Measurements from ENCODE around the gene TCEANC2.
"Not testable (repeated sequence)": the region's sequence is repeated elsewhere in the genome, so short reads cannot be mapped to it uniquely, and the experiment has no call there.

The TCEANC2 gene

GRCh38 chr1:54103414-54103813, 50.0 kb downstream of the TCEANC2 start:
- Histone ChIP-seq H3K36me3 (ENCODE audit: insufficient read depth, insufficient read length, low read length) (peaks cover 6% of the 10 kb centered on the region), H3K27me3 (ENCODE audit: insufficient read depth, insufficient read length) (no peaks in the 10 kb centered on the region), H3K9me3 (ENCODE audit: insufficient read depth, low read length) (no peaks in the 10 kb centered on the region), H3K9ac (ENCODE audit: insufficient read length, low read depth) (no peak overlapping the region), H3K4me3 (ENCODE audit: insufficient read length, low read depth) (no peak overlapping the region), H3K4me1 (ENCODE audit: insufficient read depth, insufficient read length) (no peaks in the 10 kb centered on the region)
- TF ChIP-seq SUZ12 (IDR thresholded peaks at IDR 0.05; ENCODE audit: extremely low read depth, insufficient read depth, insufficient read length), result no peak
- no peak for TF ChIP-seq ZNF274 (IDR thresholded peaks at IDR 0.05; ENCODE audit: low read depth, low read length)
- no peak for TF ChIP-seq YY1 (IDR thresholded peaks at IDR 0.05; ENCODE audit: insufficient read depth, insufficient read length)
- DNase-seq (ENCODE audit: low read depth, low spot score), result no peak

GRCh38 chr1:54104613-54105012, 51.2 kb downstream of the TCEANC2 start:
- not testable (repeated sequence) for H3K9me3 ChIP-seq (ENCODE audit: insufficient read depth, low read length); H3K36me3 ChIP-seq (ENCODE audit: insufficient read depth, insufficient read length, low read length); H3K27me3 ChIP-seq (ENCODE audit: insufficient read depth, insufficient read length); H3K4me1 ChIP-seq (ENCODE audit: insufficient read depth, insufficient read length); DNase-seq (ENCODE audit: low read depth, low spot score); H3K4me3 ChIP-seq (ENCODE audit: insufficient read length, low read depth); H3K9ac ChIP-seq (ENCODE audit: insufficient read length, low read depth)

- H3K4me3 ChIP-seq (ENCODE audit: insufficient read length, low read depth), result no peak overlapping the region
- no peak for DNase-seq (ENCODE audit: low read depth, low spot score)
- H3K36me3 ChIP-seq (ENCODE audit: insufficient read depth, insufficient read length, low read length), result peaks cover 6% of the 10 kb centered on the region
- H3K9me3 ChIP-seq (ENCODE audit: insufficient read depth, low read length), result no peaks in the 10 kb centered on the region
- H3K9ac ChIP-seq (ENCODE audit: insufficient read length, low read depth), result no peak overlapping the region
- no peaks in the 10 kb centered on the region for H3K4me1 ChIP-seq (ENCODE audit: insufficient read depth, insufficient read length)
- no peaks in the 10 kb centered on the region for H3K27me3 ChIP-seq (ENCODE audit: insufficient read depth, insufficient read length)
- TF ChIP-seq SUZ12 (IDR thresholded peaks at IDR 0.05; ENCODE audit: extremely low read depth, insufficient read depth, insufficient read length) (no peak), YY1 (IDR thresholded peaks at IDR 0.05; ENCODE audit: insufficient read depth, insufficient read length) (no peak), ZNF274 (IDR thresholded peaks at IDR 0.05; ENCODE audit: low read depth, low read length) (no peak)
These were observed 51.7 kb downstream of the TCEANC2 start for GRCh38 chr1:54105080-54105479.

- H3K36me3 ChIP-seq (ENCODE audit: insufficient read depth, insufficient read length, low read length), result peaks cover 6% of the 10 kb centered on the region
- no peak for DNase-seq (ENCODE audit: low read depth, low spot score)
- no peak overlapping the region for H3K4me3 ChIP-seq (ENCODE audit: insufficient read length, low read depth)
- H3K27me3 ChIP-seq (ENCODE audit: insufficient read depth, insufficient read length), result no peaks in the 10 kb centered on the region
- no peaks in the 10 kb centered on the region for H3K4me1 ChIP-seq (ENCODE audit: insufficient read depth, insufficient read length)
- H3K9me3 ChIP-seq (ENCODE audit: insufficient read depth, low read length), result no peaks in the 10 kb centered on the region
- no peak overlapping the region for H3K9ac ChIP-seq (ENCODE audit: insufficient read length, low read depth)
- no peak for TF ChIP-seq ZNF274 (IDR thresholded peaks at IDR 0.05; ENCODE audit: low read depth, low read length)
- TF ChIP-seq YY1 (IDR thresholded peaks at IDR 0.05; ENCODE audit: insufficient read depth, insufficient read length), result no peak
- no peak for TF ChIP-seq SUZ12 (IDR thresholded peaks at IDR 0.05; ENCODE audit: extremely low read depth, insufficient read depth, insufficient read length)
These were observed 52.4 kb downstream of the TCEANC2 start for GRCh38 chr1:54105736-54106269.

GRCh38 chr1:54107131-54107530, 53.7 kb downstream of the TCEANC2 start:
- Histone ChIP-seq H3K4me1 (ENCODE audit: insufficient read depth, insufficient read length) (no peaks in the 10 kb centered on the region), H3K9ac (ENCODE audit: insufficient read length, low read depth) (no peak overlapping the region), H3K27me3 (ENCODE audit: insufficient read depth, insufficient read length) (no peaks in the 10 kb centered on the region), H3K36me3 (ENCODE audit: insufficient read depth, insufficient read length, low read length) (no peaks in the 10 kb centered on the region), H3K9me3 (ENCODE audit: insufficient read depth, low read length) (no peaks in the 10 kb centered on the region), H3K4me3 (ENCODE audit: insufficient read length, low read depth) (no peak overlapping the region)
- no peak for TF ChIP-seq YY1 (IDR thresholded peaks at IDR 0.05; ENCODE audit: insufficient read depth, insufficient read length)
- TF ChIP-seq SUZ12 (IDR thresholded peaks at IDR 0.05; ENCODE audit: extremely low read depth, insufficient read depth, insufficient read length), result no peak
- no peak for TF ChIP-seq ZNF274 (IDR thresholded peaks at IDR 0.05; ENCODE audit: low read depth, low read length)
- peak; percentile 42 for DNase-seq (ENCODE audit: low read depth, low spot score)

GRCh38 chr1:54108156-54108555, 54.7 kb downstream of the TCEANC2 start:
- DNase-seq (ENCODE audit: low read depth, low spot score), result no peak
- no peaks in the 10 kb centered on the region for H3K4me1 ChIP-seq (ENCODE audit: insufficient read depth, insufficient read length)
- H3K9me3 ChIP-seq (ENCODE audit: insufficient read depth, low read length), result no peaks in the 10 kb centered on the region
- TF ChIP-seq ZNF274 (IDR thresholded peaks at IDR 0.05; ENCODE audit: low read depth, low read length), result no peak
- no peak for TF ChIP-seq YY1 (IDR thresholded peaks at IDR 0.05; ENCODE audit: insufficient read depth, insufficient read length)
- no peak for TF ChIP-seq SUZ12 (IDR thresholded peaks at IDR 0.05; ENCODE audit: extremely low read depth, insufficient read depth, insufficient read length)
- no peak overlapping the region for H3K9ac ChIP-seq (ENCODE audit: insufficient read length, low read depth)
- no peaks in the 10 kb centered on the region for H3K36me3 ChIP-seq (ENCODE audit: insufficient read depth, insufficient read length, low read length)
- no peak overlapping the region for H3K4me3 ChIP-seq (ENCODE audit: insufficient read length, low read depth)
- no peaks in the 10 kb centered on the region for H3K27me3 ChIP-seq (ENCODE audit: insufficient read depth, insufficient read length)

GRCh38 chr1:54109129-54110090, 56.0 kb downstream of the TCEANC2 start:
- no peak for TF ChIP-seq SUZ12 (IDR thresholded peaks at IDR 0.05; ENCODE audit: extremely low read depth, insufficient read depth, insufficient read length)
- TF ChIP-seq ZNF274 (IDR thresholded peaks at IDR 0.05; ENCODE audit: low read depth, low read length), result no peak
- no peak for TF ChIP-seq YY1 (IDR thresholded peaks at IDR 0.05; ENCODE audit: insufficient read depth, insufficient read length)
- no peak overlapping the region for H3K9ac ChIP-seq (ENCODE audit: insufficient read length, low read depth)
- H3K4me3 ChIP-seq (ENCODE audit: insufficient read length, low read depth), result no peak overlapping the region
- no peaks in the 10 kb centered on the region for H3K36me3 ChIP-seq (ENCODE audit: insufficient read depth, insufficient read length, low read length)
- no peaks in the 10 kb centered on the region for H3K9me3 ChIP-seq (ENCODE audit: insufficient read depth, low read length)
- H3K4me1 ChIP-seq (ENCODE audit: insufficient read depth, insufficient read length), result no peaks in the 10 kb centered on the region
- no peak for DNase-seq (ENCODE audit: low read depth, low spot score)
- H3K27me3 ChIP-seq (ENCODE audit: insufficient read depth, insufficient read length), result no peaks in the 10 kb centered on the region

All from NT2/D1 (cell line).